Measurements from ENCODE around the gene INPP1. TPM values are rescaled to one million over a fixed set of nuclear protein-coding genes. Genes with fewer than 3 reads are reported as not detected.

The INPP1 gene
- total RNA-seq, 1 donor from 2014 or later: 14.2 TPM

DNA sequence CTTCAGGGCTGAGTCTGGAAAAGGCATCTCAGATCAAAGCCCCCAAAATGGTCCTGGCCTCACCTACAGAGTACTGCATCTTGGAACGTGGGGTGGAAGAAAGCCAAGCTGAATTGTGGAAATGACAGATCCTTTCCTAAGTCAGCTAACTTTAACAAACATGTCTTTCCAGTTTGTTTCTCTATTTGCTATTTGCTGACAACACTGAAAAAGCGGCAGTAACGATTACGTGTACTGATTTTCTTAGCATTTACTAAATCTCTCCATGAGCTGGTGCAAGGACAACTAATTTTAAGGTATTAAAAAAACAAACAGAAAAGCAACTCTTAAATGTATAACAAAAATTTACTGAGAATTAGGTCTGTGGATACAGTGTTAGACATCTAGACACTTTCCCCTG, 24.9 kb upstream of the INPP1 start:
- peaks cover 48% of the 10 kb centered on the region for H3K4me1 Mint-ChIP-seq (ENCODE audit: low read depth)
- no peaks in the 10 kb centered on the region for H3K27me3 Mint-ChIP-seq (ENCODE audit: low read depth)
- TF ChIP-seq, protein P1, sequence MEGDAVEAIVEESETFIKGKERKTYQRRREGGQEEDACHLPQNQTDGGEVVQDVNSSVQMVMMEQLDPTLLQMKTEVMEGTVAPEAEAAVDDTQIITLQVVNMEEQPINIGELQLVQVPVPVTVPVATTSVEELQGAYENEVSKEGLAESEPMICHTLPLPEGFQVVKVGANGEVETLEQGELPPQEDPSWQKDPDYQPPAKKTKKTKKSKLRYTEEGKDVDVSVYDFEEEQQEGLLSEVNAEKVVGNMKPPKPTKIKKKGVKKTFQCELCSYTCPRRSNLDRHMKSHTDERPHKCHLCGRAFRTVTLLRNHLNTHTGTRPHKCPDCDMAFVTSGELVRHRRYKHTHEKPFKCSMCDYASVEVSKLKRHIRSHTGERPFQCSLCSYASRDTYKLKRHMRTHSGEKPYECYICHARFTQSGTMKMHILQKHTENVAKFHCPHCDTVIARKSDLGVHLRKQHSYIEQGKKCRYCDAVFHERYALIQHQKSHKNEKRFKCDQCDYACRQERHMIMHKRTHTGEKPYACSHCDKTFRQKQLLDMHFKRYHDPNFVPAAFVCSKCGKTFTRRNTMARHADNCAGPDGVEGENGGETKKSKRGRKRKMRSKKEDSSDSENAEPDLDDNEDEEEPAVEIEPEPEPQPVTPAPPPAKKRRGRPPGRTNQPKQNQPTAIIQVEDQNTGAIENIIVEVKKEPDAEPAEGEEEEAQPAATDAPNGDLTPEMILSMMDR (IDR thresholded peaks at IDR 0.05): no peak
- DNase-seq (ENCODE audit: low spot score): no peak
- H3K27ac Mint-ChIP-seq (ENCODE audit: unreplicated experiment): peak overlapping the region; percentile 95
- H3K4me3 Mint-ChIP-seq (ENCODE audit: unreplicated experiment): peak overlapping the region; percentile 96
- H3K9me3 Mint-ChIP-seq (ENCODE audit: low read depth): no peaks in the 10 kb centered on the region
- H3K36me3 Mint-ChIP-seq (ENCODE audit: low read depth): no peaks in the 10 kb centered on the region

GRCh38 chr2:190318931-190319554, 24.3 kb upstream of the INPP1 start:
- Mint-ChIP-seq H3K9me3 (ENCODE audit: low read depth) (no peaks in the 10 kb centered on the region), H3K36me3 (ENCODE audit: low read depth) (no peaks in the 10 kb centered on the region), H3K4me3 (ENCODE audit: unreplicated experiment) (peak overlapping the region; percentile 96), H3K4me1 (ENCODE audit: low read depth) (peaks cover 48% of the 10 kb centered on the region), H3K27ac (ENCODE audit: unreplicated experiment) (peak overlapping the region; percentile 95), H3K27me3 (ENCODE audit: low read depth) (no peaks in the 10 kb centered on the region)
- TF ChIP-seq, protein P1 (IDR thresholded peaks at IDR 0.05): no peak
- no peak for DNase-seq (ENCODE audit: low spot score)

DNA sequence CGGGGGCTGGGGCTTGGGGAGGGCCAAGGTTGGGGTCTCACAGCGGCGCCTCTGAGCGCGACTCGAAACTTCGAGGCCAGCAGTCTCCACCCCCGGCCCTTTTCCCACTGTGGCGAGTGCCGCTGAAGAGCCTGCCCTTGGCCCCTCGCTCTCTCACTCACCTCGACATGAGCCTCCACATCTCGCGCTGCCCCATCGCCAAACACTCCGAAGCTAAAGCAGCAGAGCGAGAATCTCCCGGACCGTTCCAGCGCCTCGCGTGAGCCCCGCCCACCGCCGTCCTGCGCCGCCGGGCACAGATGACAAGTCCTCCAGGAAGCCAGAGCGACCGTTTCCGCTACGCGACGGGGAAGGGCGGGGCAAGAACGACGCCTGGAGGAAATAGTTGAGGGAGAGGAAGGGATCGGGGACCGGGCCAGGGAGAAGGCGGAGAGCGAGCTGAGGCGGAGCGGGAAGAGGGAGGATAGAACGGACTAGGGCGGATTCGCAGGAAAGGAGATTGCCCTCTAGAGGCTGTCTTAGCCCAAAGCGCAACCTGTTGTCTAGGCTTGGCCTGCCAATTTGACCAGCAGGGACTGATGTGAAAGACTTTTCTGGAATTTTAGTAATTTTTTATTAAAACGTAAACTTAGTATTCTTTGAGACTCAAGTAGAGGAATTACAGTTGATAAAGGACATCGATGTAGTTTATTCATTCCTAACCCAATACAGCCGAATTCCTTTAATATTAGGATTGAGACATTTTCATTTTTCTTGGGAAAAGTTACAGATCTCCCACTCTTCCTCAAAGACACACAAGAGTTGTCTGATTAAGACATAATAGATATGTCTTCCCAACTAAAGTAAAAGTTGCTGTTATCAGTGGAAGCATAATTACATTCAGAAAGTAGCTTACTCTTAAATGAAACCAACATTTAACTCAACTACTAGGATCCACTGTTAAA, 23.6 kb upstream of the INPP1 start, which contains the start of gene HIBCH:
Gene HIBCH, minus strand, starts transcription at position 272 of the 944 bp plus-strand sequence. Its CDS starts 76 bp downstream, at position 196.
- H3K4me3 Mint-ChIP-seq (ENCODE audit: unreplicated experiment): peak within 1 kb of the TSS; percentile 96
- TF ChIP-seq, protein P1 (IDR thresholded peaks at IDR 0.05): peak; percentile 91
- no peaks in the 10 kb centered on the region for H3K36me3 Mint-ChIP-seq (ENCODE audit: low read depth)
- H3K27ac Mint-ChIP-seq (ENCODE audit: unreplicated experiment): peak within 1 kb of the TSS; percentile 95
- H3K9me3 Mint-ChIP-seq (ENCODE audit: low read depth): no peaks in the 10 kb centered on the region
- no peaks in the 10 kb centered on the region for H3K27me3 Mint-ChIP-seq (ENCODE audit: low read depth)
- H3K4me1 Mint-ChIP-seq (ENCODE audit: low read depth): peaks cover 46% of the 10 kb centered on the region
- DNase-seq (ENCODE audit: low spot score): peak; percentile 99

DNA sequence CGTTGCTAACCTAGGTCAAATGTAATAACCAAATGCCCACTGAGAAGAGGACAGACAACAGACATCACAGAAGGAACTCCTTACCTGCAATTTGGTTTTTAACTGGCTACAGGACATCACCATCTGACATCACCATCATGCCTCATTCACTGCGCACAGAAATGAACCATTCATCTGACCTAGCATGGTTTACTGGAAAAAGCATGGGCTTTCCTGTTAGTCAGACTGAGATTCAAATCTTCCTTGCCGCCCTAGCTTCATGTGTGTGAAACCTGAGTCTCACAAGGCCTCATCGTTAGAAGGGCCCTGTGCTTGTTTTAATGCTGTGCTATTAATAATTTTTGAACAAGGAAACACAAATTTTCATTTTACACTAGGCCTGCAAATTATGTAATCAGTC, 22.7 kb upstream of the INPP1 start:
- TF ChIP-seq, protein P1 (IDR thresholded peaks at IDR 0.05): no peak
- no peaks in the 10 kb centered on the region for H3K27me3 Mint-ChIP-seq (ENCODE audit: low read depth)
- no peak for DNase-seq (ENCODE audit: low spot score)
- peak overlapping the region; percentile 95 for H3K27ac Mint-ChIP-seq (ENCODE audit: unreplicated experiment)
- H3K9me3 Mint-ChIP-seq (ENCODE audit: low read depth): no peaks in the 10 kb centered on the region
- peak overlapping the region; percentile 96 for H3K4me3 Mint-ChIP-seq (ENCODE audit: unreplicated experiment)
- H3K4me1 Mint-ChIP-seq (ENCODE audit: low read depth): peaks cover 37% of the 10 kb centered on the region
- H3K36me3 Mint-ChIP-seq (ENCODE audit: low read depth): no peaks in the 10 kb centered on the region

DNA sequence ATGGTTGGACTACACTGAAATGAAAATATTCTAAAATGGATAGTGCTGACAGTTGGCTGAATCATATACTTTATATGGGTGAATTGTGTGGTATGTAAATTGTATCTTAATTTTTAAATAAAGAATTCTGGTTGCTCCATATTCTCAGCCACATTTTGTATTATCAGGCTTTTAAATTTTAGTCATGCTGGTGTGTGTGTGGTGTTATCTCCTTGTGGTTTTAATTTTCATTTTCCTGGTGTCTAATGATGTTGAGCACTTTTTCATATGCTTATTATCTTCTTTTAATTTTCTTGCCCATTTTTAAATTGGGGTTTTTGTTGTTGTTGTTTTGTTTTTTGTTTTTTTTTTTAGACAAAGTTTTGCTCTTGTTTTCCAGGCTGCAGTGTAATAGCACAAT, 20.0 kb upstream of the INPP1 start:
- no peaks in the 10 kb centered on the region for H3K27me3 Mint-ChIP-seq (ENCODE audit: low read depth)
- no peak for DNase-seq (ENCODE audit: low spot score)
- H3K4me3 Mint-ChIP-seq (ENCODE audit: unreplicated experiment): no peak overlapping the region
- peaks cover 18% of the 10 kb centered on the region for H3K4me1 Mint-ChIP-seq (ENCODE audit: low read depth)
- H3K36me3 Mint-ChIP-seq (ENCODE audit: low read depth): no peaks in the 10 kb centered on the region
- TF ChIP-seq, protein P1 (IDR thresholded peaks at IDR 0.05): no peak
- H3K27ac Mint-ChIP-seq (ENCODE audit: unreplicated experiment): no peak overlapping the region
- H3K9me3 Mint-ChIP-seq (ENCODE audit: low read depth): no peaks in the 10 kb centered on the region

All from chondrocyte (in vitro differentiated cells).